Chondrocyte (in vitro differentiated cells): Measurements from ENCODE around the gene BMP5. TPM values are rescaled to one million over a fixed set of nuclear protein-coding genes. Genes with fewer than 3 reads are reported as not detected.

Experiments used
- DNase-seq: peaks from one replicate; pipeline ENCODE4 v3.0.0; 2021; ENCODE audit warnings: mixed read lengths, low spot score
- H3K27ac Mint-ChIP-seq: one replicate; pipeline ENCODE4 v1.8.0; 2021; ENCODE audit warnings: mild to moderate bottlenecking, moderate library complexity, mixed read lengths; ENCODE audit not compliant: unreplicated experiment
- H3K27me3 Mint-ChIP-seq: 2 replicates; pipeline ENCODE4 v1.8.0; 2021; ENCODE audit warnings: low read depth, mixed read lengths
- H3K36me3 Mint-ChIP-seq: 2 replicates; pipeline ENCODE4 v1.8.0; 2021; ENCODE audit warnings: low read depth, mixed read lengths
- H3K4me1 Mint-ChIP-seq: 2 replicates; pipeline ENCODE4 v1.8.0; 2021; ENCODE audit warnings: low read depth, mild to moderate bottlenecking, mixed read lengths
- H3K4me3 Mint-ChIP-seq: one replicate; pipeline ENCODE4 v1.8.0; 2021; ENCODE audit warnings: mild to moderate bottlenecking, moderate library complexity, mixed read lengths; ENCODE audit not compliant: unreplicated experiment
- H3K9me3 Mint-ChIP-seq: 2 replicates; pipeline ENCODE4 v1.8.0; 2021; ENCODE audit warnings: low read depth, mixed read lengths
- CTCF ChIP-seq: fragments of 200-600 bp; sonication (generic); IDR thresholded peaks from 2 replicates; pipeline ENCODE4 v1.5.0; 2021; ENCODE audit warnings: antibody characterized with exemption, mild to moderate bottlenecking, moderate library complexity
- total RNA-seq: library from RNA; stranded (reverse); gene quantifications from 3 replicates; pipeline ENCODE4 v1.2.1, GENCODE V29; 2021

The BMP5 gene
- total RNA-seq, 1 donor from 2014 or later = not detected

DNA sequence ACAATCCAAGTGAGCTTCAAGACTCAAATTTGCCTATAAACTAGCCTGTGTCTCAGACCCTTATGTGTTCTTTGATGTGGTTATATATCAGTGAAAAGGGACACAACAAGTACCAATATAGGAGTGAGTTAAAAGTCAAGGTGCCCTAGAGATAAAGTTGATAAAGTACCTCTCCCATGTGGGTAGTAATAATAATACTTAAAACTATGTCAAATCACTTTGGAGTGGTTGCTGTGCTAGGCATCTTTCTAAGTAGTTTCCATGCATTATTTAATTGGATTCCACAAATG lies 100.4 kb downstream of the BMP5 start:
- TF ChIP-seq CTCF = no peak
- H3K4me1 Mint-ChIP-seq = peaks cover 14% of the 10 kb centered on the region
- H3K27me3 Mint-ChIP-seq = no peaks in the 10 kb centered on the region
- no peak overlapping the region for H3K4me3 Mint-ChIP-seq
- H3K36me3 Mint-ChIP-seq = no peaks in the 10 kb centered on the region
- no peak for DNase-seq
- H3K27ac Mint-ChIP-seq = no peak overlapping the region
- no peaks in the 10 kb centered on the region for H3K9me3 Mint-ChIP-seq

DNA sequence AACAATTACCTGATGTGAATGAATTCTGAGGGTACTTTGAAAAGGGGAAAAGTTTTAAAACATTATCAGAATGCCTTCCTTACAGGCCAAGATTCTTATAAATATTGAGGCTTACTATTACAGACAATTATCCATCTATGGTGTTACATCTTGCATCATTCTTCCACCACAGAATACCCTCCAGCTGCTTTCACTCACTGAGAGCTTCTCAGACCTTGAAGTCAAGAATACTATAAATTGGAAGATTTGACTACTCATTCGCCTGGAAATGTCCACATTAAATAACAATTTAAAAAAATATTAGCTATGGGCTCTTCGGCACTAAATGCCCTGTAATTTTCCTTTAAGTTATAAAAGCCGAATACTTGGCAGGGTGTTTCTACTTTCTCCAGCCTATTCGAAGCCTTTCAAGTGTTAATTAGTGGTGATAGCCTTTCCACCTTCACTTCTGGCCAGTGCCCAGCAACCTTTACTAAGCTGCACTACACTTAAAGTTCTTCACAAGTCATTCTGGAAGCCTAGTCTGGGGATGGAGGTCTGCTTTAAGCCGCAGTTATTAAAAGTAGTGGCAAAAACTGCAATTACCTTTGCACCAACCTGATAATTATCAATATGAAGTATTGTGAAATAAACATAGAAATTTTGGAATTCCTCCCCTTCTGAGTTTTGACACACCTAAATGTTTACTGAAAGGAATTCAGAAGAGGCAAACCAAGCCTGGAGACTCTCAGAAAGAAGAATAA lies 100.9 kb downstream of the BMP5 start:
- H3K27ac Mint-ChIP-seq = no peak overlapping the region
- H3K27me3 Mint-ChIP-seq = no peaks in the 10 kb centered on the region
- H3K9me3 Mint-ChIP-seq = no peaks in the 10 kb centered on the region
- peaks cover 14% of the 10 kb centered on the region for H3K4me1 Mint-ChIP-seq
- no peak for TF ChIP-seq CTCF
- no peak overlapping the region for H3K4me3 Mint-ChIP-seq
- DNase-seq = no peak
- H3K36me3 Mint-ChIP-seq = no peaks in the 10 kb centered on the region

- Mint-ChIP-seq H3K36me3 (no peaks in the 10 kb centered on the region), H3K27ac (no peak overlapping the region), H3K9me3 (no peaks in the 10 kb centered on the region), H3K27me3 (no peaks in the 10 kb centered on the region), H3K4me3 (no peak overlapping the region), H3K4me1 (peaks cover 14% of the 10 kb centered on the region)
- DNase-seq = no peak
- TF ChIP-seq CTCF = no peak
Measured at GRCh38 chr6:55773620-55774216, 101.7 kb downstream of the BMP5 start.

- no peaks in the 10 kb centered on the region for H3K36me3 Mint-ChIP-seq
- TF ChIP-seq CTCF = no peak
- no peak for DNase-seq
- no peaks in the 10 kb centered on the region for H3K9me3 Mint-ChIP-seq
- no peak overlapping the region for H3K4me3 Mint-ChIP-seq
- peaks cover 14% of the 10 kb centered on the region for H3K4me1 Mint-ChIP-seq
- H3K27ac Mint-ChIP-seq = no peak overlapping the region
- no peaks in the 10 kb centered on the region for H3K27me3 Mint-ChIP-seq
Measured at GRCh38 chr6:55772730-55773129, 102.7 kb downstream of the BMP5 start.

DNA sequence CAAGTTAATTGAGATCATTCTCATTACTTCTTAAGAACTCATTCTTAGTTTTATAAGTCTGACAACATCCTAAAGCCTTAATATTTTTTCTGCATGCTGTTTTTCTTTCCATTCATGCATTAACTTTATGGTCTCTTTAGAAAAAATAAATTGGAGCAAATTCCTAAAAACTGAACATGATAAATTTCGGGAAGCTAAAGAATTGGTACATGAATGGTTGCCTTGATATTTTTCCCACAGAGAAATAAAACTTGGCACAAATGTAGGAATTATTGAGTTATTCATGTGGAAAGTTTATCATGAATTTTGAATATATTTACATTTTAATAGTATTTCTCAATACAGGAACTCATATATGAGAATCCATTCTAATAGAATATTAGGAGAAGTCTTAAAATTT lies 115.9 kb downstream of the BMP5 start:
- no peak for TF ChIP-seq CTCF
- Mint-ChIP-seq H3K4me1 (peaks cover 7% of the 10 kb centered on the region), H3K36me3 (no peaks in the 10 kb centered on the region), H3K9me3 (no peaks in the 10 kb centered on the region), H3K27ac (no peak overlapping the region), H3K4me3 (no peak overlapping the region), H3K27me3 (no peaks in the 10 kb centered on the region)
- DNase-seq = no peak
